Keratinocyte (primary cell): ENCODE measurements around the gene KCTD17. TPM values are rescaled to one million over a fixed set of nuclear protein-coding genes. Genes with fewer than 3 reads are reported as not detected.

Source experiments
- DNase-seq: peaks from one replicate; pipeline ENCODE4 v3.0.0-alpha.2; 2011; ENCODE audit warnings: low read depth, missing footprints, low spot score
- FAIRE-seq: peaks from 2 replicates; lab custom pipeline; 2011; peaks lifted over from hg19 to GRCh38; lab: Jason Lieb, UNC
- H2AFZ ChIP-seq: 2 replicates; pipeline ENCODE4 v1.6.0; 2012; ENCODE audit warnings: low read length, control low read depth, inconsistent platforms; ENCODE audit not compliant: control insufficient read depth
- H3K27ac ChIP-seq: 2 replicates; pipeline ENCODE4 v1.5.1; 2011; ENCODE audit warnings: low read length; ENCODE audit not compliant: control insufficient read depth, insufficient read depth
- H3K27me3 ChIP-seq: 3 replicates; pipeline ENCODE4 v1.6.0; 2011; ENCODE audit warnings: low read length; ENCODE audit not compliant: control insufficient read depth, insufficient read depth; ENCODE audit errors: extremely low read depth
- H3K36me3 ChIP-seq, 2 experiments: 2 replicates in 1 of 2; 3 replicates in 1 of 2; pipeline ENCODE4 v1.5.1; 2011; ENCODE audit warnings: low read length in 2 of 2, mild to moderate bottlenecking in 1 of 2; ENCODE audit not compliant: control insufficient read depth in 2 of 2, insufficient read depth in 2 of 2; ENCODE audit errors: extremely low read depth in 1 of 2
- H3K4me1 ChIP-seq: 3 replicates; pipeline ENCODE4 v1.5.1; 2011; ENCODE audit warnings: low read length; ENCODE audit not compliant: control insufficient read depth, insufficient read depth; ENCODE audit errors: extremely low read depth
- H3K4me2 ChIP-seq: 3 replicates; pipeline ENCODE4 v1.6.0; 2011; ENCODE audit warnings: low read depth, low read length; ENCODE audit not compliant: control insufficient read depth, insufficient read depth; ENCODE audit errors: extremely low read depth
- H3K4me3 ChIP-seq, 3 experiments: fragments of 200-600 bp in 1 of 3; sonication (generic) in 1 of 3; 2 replicates in 2 of 3; 3 replicates in 1 of 3; pipeline ENCODE4 v1.5.1; 2011 to 2016; ENCODE audit warnings: low read length in 3 of 3, mild to moderate bottlenecking in 3 of 3, control low read depth in 2 of 3, inconsistent platforms in 1 of 3, low read depth in 1 of 3, mixed read lengths in 1 of 3, mixed run types in 1 of 3, moderate library complexity in 1 of 3; ENCODE audit not compliant: control insufficient read depth in 2 of 3, insufficient read depth in 2 of 3; ENCODE audit errors: extremely low read depth in 1 of 3
- H3K79me2 ChIP-seq: 2 replicates; pipeline ENCODE4 v1.6.0; 2012; ENCODE audit warnings: low read length; ENCODE audit not compliant: control insufficient read depth, insufficient read depth
- H3K9ac ChIP-seq: 3 replicates; pipeline ENCODE4 v1.6.0; 2011; ENCODE audit warnings: low read length; ENCODE audit not compliant: control insufficient read depth, insufficient read depth; ENCODE audit errors: extremely low read depth
- H3K9me1 ChIP-seq: 3 replicates; pipeline ENCODE4 v1.6.0; 2011; ENCODE audit warnings: low read length; ENCODE audit not compliant: control insufficient read depth, insufficient read depth; ENCODE audit errors: extremely low read depth
- H3K9me3 ChIP-seq: 2 replicates; pipeline ENCODE4 v1.5.1; 2012; ENCODE audit warnings: low read depth, low read length; ENCODE audit not compliant: control insufficient read depth
- H4K20me1 ChIP-seq: 3 replicates; pipeline ENCODE4 v1.6.0; 2011; ENCODE audit warnings: low read length; ENCODE audit not compliant: control insufficient read depth, insufficient read depth; ENCODE audit errors: extremely low read depth
- EZH2 ChIP-seq: IDR thresholded peaks from one replicate; pipeline ENCODE4 v1.6.1; 2012; ENCODE audit warnings: inconsistent platforms, mild to moderate bottlenecking, low read length, moderate library complexity
- dilution Hi-C: fragments of 300-500 bp; cut with MboI; formaldehyde crosslinking; loops from one replicate; pipeline ENCODE4 v1.7.0; 2020; ENCODE audit warnings: low sequenced_read_pairs; ENCODE audit not compliant: extremely low pct_ligation_motif_present
- polyA plus RNA-seq, 5 experiments: library from polyadenylated mRNA; depleted of rRNA in 3 of 5; stranded (reverse) in 3 of 5; stranded (forward) in 1 of 5; unstranded in 1 of 5; fragments of >200 nt; gene quantifications; 1 replicate in 1 of 5; 2 replicates in 3 of 5; 3 replicates in 1 of 5; pipeline versions ENCODE4 v1.2.1 to v1.2.3, GENCODE V29; 2011 to 2012; ENCODE audit warnings: missing spikeins in 2 of 5, low read depth in 1 of 5, low replicate concordance in 1 of 5
- TF ChIP-seq, protein P1 (sequence below), 3 experiments: IDR thresholded peaks in 1 of 3; conservative IDR thresholded peaks in 1 of 3; optimal IDR thresholded peaks in 1 of 3; 2 replicates in 2 of 3; 3 replicates in 1 of 3; pipeline versions ENCODE3 to v1.5.1; 2011; ENCODE audit warnings: low read length in 3 of 3, mild to moderate bottlenecking in 3 of 3, moderate library complexity in 2 of 3, control low read depth in 1 of 3, inconsistent platforms in 1 of 3; ENCODE audit not compliant: insufficient read depth in 2 of 3; ENCODE audit errors: extremely low read depth in 1 of 3

KCTD17 gene
- polyA plus RNA-seq, 1 donor (not counting 4 experiments of a cell fraction or from before 2014, with no cell fraction given) = 16.3 TPM

DNA sequence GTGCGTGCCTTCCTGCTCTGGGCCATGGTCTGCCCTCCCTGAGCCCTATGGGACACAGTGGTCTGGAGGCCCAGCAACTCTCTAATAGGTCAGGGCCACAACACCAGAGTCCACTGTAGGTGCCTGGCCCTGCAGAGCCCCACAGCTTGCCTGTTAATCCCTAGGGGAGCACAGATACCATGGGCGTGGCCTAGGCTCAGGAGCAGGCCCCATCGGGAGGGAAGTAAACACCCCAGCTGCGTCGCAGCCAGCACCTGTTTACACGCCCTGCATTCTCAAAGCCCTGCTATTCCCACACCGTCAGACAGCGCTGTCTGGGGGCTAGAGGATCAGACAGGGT is 2.5 kb downstream of the KCTD17 start:
- H3K36me3 ChIP-seq = peaks cover 0 to 6% of the 10 kb centered on the region in 2 experiments
- DNase-seq = no peak
- H3K4me2 ChIP-seq = no peak overlapping the region
- peaks cover 5% of the 10 kb centered on the region for H3K4me1 ChIP-seq
- FAIRE-seq = no peak
- H3K9ac ChIP-seq = no peak overlapping the region
- no peak overlapping the region for H3K27ac ChIP-seq
- H3K4me3 ChIP-seq = no peak overlapping the region
- dilution Hi-C loops = no loop called here
- H3K27me3 ChIP-seq = no peaks in the 10 kb centered on the region
- H4K20me1 ChIP-seq = no peaks in the 10 kb centered on the region
- H2AFZ ChIP-seq = no peak overlapping the region
- no peaks in the 10 kb centered on the region for H3K79me2 ChIP-seq
- H3K9me1 ChIP-seq = no peaks in the 10 kb centered on the region
- TF ChIP-seq EZH2 = no peak
- TF ChIP-seq, protein P1, sequence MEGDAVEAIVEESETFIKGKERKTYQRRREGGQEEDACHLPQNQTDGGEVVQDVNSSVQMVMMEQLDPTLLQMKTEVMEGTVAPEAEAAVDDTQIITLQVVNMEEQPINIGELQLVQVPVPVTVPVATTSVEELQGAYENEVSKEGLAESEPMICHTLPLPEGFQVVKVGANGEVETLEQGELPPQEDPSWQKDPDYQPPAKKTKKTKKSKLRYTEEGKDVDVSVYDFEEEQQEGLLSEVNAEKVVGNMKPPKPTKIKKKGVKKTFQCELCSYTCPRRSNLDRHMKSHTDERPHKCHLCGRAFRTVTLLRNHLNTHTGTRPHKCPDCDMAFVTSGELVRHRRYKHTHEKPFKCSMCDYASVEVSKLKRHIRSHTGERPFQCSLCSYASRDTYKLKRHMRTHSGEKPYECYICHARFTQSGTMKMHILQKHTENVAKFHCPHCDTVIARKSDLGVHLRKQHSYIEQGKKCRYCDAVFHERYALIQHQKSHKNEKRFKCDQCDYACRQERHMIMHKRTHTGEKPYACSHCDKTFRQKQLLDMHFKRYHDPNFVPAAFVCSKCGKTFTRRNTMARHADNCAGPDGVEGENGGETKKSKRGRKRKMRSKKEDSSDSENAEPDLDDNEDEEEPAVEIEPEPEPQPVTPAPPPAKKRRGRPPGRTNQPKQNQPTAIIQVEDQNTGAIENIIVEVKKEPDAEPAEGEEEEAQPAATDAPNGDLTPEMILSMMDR (optimal IDR thresholded peaks at IDR 0.05 in 1 of 3, IDR thresholded peaks at IDR 0.05 in 1 of 3, conservative IDR thresholded peaks at IDR 0.05 in 1 of 3; ENCODE audit: extremely low read depth in 1 of 3, insufficient read depth in 2 of 3, low read length in 3 of 3) = no peak
- H3K9me3 ChIP-seq = no peaks in the 10 kb centered on the region

DNA sequence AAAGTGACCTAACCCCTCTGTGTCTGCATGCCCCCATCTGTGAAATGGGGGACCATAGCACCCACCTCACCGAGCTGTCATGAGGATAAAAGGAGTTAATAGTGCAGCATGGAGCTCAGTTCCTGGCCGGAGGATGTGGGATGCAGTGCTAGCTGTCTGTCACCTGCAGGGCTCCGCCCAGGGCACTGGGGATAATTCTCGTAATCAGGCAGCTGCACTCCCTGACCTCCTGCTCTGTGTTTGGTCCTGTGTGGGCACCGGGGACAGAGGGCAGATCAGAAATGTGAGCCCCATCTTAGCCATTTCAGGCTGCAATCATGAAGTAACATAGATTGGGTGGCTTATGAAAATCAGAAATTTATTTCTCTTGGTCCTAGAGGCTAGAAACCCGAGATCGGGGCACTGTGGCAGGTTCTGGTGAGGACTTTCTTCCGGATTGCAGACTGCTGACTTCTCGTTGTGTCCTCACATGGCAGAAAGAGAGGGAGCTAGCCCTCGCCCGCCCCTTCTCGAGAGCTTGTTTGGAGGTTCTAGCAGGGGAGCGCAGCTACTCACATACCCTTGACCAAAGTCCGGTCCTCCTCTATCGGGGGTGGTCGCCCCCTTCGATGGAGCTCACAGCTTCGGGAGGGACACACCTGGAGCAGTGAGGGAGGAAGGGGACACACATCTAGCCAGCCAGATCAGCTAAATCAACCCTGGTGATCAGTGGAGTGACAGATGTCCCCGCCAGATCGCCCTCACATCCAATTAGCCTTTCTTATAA is 3.2 kb downstream of the KCTD17 start:
- Histone ChIP-seq H3K27ac (no peak overlapping the region), H3K9me3 (no peaks in the 10 kb centered on the region), H3K79me2 (no peaks in the 10 kb centered on the region), H3K36me3 (peaks cover 0 to 6% of the 10 kb centered on the region in 2 experiments), H4K20me1 (no peaks in the 10 kb centered on the region), H3K9ac (no peak overlapping the region), H3K4me1 (peaks cover 5% of the 10 kb centered on the region), H3K4me2 (no peak overlapping the region), H3K9me1 (no peaks in the 10 kb centered on the region), H2AFZ (no peak overlapping the region), H3K4me3 (no peak overlapping the region), H3K27me3 (no peaks in the 10 kb centered on the region)
- no peak for FAIRE-seq
- dilution Hi-C loops = no loop called here
- no peak for DNase-seq
- TF ChIP-seq, protein P1 (optimal IDR thresholded peaks at IDR 0.05 in 1 of 3, IDR thresholded peaks at IDR 0.05 in 1 of 3, conservative IDR thresholded peaks at IDR 0.05 in 1 of 3; ENCODE audit: extremely low read depth in 1 of 3, insufficient read depth in 2 of 3, low read length in 3 of 3) = no peak
- TF ChIP-seq EZH2 = no peak
